Measurements from ENCODE around the gene CARD19.
"Not testable (repeated sequence)": the region's sequence is repeated elsewhere in the genome, so short reads cannot be mapped to it uniquely, and the experiment has no call there.

Gene CARD19

GRCh38 chr9:93089024-93089423 lies 7.0 kb upstream of the CARD19 start:
- no peak for DNase-seq

DNA sequence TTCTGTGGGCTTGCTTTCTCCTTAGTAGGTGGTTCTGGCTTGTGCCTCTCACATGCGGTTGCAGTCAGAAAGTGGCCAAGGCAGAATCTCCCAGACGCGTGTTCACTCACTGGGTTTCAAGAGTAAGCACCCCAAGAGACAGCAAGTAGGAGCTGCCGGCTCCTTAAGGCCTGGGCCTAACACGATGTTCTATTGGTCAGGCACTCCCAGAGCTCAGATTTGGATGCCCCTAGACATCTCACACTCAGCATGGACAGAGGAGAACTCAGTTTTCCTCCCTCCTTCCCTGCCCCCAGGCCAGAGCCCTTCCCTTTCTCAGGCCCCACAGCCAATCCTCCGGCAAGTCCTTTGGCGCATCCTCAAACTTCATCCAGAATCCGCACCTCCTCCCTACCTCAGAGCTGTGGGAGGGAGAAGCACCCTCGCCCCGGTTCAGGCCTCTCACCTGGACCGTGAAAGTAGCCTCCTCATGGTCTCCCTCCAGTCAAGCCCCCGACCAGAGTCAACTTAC lies 6.5 kb upstream of the CARD19 start:
- DNase-seq = no peak

GRCh38 chr9:93090091-93090655 lies 5.8 kb upstream of the CARD19 start:
- no peak for DNase-seq

GRCh38 chr9:93091056-93091452 lies 5.0 kb upstream of the CARD19 start:
- no peak for DNase-seq

GRCh38 chr9:93091453-93092081 lies 4.5 kb upstream of the CARD19 start:
- DNase-seq = peak in 1 of 14 donors; percentile 20

DNA sequence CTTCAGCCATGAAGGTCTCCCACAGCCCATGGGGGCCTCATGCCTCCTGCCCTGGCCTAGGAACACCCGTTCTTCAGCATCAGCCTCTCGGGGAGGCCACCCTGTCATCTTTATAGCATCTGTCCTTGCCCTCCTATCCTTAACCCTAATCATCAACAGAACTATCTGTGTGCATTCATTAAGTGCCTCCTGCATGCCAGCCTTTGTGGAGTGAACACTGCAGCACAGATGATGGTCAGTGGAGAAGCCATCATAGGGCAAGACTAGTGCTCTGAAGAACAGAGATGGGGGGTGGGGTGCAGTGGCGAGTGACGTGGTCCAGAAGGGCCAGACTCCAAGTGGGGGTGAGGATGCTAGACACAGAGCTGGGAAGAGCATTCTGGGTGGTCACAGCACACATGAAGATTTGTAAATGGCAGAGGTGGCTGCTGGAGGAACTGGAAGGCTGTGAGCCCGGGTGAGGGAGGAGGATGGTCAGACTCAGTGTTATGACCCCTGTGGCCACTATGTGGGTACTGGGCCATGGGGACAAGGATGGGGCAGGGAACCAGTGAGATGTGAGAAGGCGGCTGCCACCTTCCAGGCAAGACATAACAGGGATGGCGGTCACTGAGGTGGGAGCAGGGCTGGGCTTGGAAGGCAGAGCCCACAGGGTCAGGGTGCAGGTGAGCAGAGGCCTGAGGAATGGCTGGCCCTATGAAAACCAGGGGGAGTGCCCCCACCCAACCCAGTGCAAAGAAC lies 3.6 kb upstream of the CARD19 start:
- no peak for DNase-seq

- no peak for DNase-seq
Measured at GRCh38 chr9:93093127-93093876, 2.7 kb upstream of the CARD19 start.

DNA sequence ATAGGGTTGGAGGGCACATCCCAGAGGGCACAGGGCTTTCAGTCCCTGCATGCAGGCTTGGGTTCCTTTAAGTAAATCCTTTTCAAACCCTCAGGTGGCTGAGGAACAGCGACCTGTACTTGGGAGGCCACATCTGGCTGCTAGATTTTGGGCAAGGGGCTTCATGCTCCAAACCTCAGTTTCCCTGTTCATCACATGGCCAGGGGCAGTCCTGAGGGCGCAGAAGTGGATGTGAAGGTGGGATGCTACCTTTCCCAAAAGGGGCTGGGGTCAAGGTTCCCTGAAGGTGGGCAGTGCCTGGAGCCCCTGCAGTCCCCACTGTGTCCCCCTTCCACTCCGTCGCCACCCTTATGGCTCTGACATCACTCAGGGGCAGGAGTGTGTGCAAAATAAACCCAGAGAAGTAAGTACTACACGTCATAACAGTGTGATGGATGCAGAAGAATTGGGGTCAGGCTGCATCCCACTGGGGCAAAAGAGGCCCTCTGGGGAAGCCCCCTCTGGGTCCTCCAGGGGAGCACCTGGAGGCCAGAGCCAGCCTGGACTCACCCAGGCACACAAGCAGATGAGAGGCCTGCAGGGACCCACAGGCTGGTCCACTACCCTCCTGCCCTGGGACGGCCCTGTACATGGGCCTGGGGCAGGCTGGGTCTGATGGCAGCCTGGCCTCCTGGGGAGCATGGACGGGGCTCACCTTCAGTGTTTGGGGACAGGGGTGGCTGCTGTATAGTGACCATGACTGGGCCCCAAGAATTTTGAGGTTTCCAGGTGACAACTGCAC lies 1.9 kb upstream of the CARD19 start:
- DNase-seq = no peak

- peak in 10 of 14 donors; percentile 24 to 63 (median 53) for DNase-seq
Measured at GRCh38 chr9:93094658-93095204, 1.3 kb upstream of the CARD19 start.

GRCh38 chr9:93095205-93096130 lies 549 bp upstream of the CARD19 start:
- peak; percentile 92 to 100 (median 99) for DNase-seq

DNA sequence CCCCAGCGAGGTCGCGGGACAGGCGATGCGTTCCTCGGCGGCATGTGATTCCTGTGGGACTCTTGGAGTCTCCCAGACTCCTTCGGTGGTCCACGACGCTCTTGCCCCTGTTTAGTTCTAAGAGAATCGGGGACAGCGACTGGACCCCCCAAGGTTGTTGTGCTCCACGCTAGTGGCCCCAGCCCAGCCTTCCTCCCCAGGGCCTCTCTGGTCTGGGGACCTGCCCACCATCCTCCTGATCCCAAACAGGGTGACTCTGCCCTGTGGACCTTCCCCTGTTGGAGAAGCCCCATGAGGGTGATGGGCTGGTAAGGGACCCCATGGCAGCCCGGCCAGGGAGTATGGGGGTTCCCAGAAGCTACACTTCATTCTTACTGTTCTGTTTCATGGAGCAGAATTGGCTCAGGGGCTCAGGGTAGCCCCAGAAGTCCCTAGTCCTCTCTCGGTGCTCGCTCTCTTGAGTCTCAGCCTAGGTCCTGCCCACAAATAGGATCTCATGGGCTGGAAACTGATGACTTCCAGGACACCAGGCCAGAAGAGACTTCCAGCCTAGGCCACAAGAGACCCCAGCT lies 880 bp downstream of the CARD19 start:
- peak in 4 of 14 donors; percentile 42 to 66 (median 52) for DNase-seq

DNA sequence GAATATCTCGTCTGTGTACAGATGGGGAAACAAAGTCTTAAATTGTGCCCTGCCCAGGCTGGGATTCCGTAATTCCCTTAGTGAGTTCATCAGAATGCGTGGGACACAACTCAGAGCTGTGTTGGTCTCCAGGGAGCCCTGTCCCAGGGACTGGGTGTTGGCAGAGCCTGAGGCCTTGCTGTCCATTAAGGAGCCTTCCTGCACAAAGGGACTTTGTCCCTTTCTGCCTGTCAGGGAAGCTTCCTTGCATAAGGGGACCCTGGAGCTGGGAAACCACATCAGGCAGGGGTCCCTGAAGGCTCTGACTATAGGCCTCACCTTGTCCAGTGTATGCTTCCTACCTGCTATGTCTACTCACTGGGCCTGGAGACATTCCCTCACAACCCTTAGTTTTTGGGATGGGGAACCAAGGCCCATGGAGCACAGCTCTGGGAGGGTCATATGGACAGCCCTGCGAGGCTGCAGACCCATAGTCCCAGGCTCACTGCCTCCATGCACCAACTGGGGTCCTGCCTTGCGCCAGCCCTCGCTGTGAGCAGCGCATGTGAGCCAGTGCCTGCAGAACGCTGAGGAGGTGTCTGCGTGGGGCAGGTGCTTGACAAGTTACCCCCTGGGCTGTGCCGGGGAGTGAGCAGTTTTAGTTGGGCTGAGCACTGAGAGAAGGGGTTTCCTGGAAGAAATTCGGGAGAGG lies 1.6 kb downstream of the CARD19 start:
- peak in 9 of 14 donors; percentile 22 to 71 (median 57) for DNase-seq

DNA sequence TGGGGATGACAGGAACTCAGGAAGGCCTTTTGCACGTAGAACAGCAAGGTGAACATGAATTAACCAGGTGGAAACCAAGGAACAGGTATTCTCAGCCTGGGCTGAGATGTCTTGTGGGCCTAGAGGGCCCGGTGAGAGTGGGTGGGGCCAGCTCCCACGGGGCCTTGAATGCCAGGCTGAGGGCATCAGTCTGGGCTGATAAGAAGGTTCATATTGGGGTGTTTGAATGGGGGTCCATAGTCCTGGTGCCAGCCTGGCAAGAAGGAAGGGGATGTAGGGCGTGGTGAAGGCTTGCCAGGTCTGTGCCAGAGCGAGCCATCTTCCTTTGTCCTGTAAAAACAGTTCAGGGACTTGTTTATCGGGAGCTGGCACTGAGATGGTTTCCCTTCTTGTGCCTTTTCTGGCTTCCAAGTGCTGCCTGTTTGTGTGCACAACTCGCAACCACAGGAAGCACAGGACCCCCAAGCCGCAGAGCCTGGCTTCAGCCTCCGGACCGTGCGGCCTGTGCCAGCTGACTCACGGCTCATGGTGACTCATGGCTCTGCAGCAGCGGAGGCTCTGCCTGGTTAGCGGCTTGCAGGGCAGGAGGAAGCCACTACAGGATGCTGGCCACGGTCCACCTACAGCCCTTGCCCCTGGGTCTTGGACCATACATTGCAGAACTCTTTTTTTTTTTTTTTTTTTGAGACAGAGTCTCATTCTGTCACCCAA lies 2.4 kb downstream of the CARD19 start:
- peak; percentile 28 to 93 (median 66) for DNase-seq

DNA sequence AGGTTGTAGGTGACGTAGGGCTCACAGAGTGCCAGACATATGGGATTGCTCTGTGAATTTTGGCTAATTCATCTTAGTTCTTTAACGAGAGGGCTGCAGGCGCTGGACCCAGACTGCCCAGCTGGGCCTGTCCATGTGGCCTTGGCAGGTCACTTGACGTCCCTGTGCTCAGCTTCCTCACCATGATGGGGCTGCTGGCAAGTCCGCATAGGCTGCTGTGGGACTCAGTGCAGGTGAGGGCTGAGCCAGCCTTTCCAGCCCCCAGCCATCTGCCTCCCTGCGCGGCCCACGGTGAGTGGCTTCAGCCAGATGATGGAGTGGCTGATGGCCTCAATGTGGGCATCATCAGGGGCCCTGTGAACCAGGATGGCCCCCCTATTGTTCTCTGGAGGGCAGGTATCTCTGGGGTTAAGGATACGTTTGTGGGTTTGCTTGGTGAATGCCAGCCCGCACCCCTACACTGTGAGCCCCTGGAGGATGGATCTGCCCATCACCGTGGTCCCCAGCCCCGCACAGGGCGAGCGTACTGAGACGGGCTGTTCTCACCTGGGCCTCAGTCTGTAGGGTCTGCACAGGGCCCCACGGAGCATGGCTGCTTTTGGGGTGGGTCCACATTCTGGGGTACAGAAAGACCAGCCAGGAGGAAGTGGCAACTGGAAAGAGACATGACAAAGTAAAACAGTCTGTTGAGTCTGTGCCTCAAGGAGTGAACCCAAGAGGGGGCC lies 3.7 kb downstream of the CARD19 start:
- DNase-seq = peak in 1 of 14 donors; percentile 70

DNA sequence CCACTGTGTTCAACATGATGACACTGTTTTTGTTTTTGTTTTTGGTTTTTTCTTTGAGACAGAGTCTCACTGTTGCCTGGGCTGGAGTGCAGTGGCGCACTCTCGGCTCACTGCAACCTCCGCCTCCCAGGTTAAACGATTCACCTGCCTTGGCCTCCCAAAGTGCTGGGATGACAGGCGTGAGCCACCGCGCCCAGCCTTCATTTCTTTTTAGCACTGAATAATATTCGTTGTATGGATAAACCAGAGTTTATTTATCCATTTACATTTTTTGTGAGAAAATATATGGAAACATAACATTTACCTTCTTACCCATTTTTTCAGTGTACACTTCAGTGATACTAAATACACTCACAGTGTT lies 4.2 kb downstream of the CARD19 start:
- no peak for DNase-seq

DNA sequence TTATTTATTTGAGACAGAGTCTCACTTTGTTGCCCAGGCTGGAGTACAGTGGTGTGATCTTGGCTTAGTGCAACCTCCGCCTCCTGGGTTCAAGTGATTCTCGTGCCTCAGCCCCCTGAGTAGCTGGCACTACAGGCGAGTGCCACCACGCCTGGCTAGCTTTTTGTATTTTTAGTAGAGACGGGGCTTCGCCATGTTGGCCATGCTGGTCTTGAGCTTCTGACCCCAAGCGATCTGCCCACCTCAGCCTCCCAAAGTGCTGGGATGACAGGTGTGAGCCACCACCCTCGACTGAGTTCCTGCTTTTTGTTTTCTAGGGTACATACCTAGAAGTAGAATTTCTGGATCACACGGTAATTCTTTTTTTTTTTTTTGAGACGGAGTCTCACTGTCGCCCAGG lies 5.1 kb downstream of the CARD19 start:
- not testable (repeated sequence) for DNase-seq

GRCh38 chr9:93105620-93106019 lies 9.6 kb downstream of the CARD19 start:
- no peak for DNase-seq

DNA sequence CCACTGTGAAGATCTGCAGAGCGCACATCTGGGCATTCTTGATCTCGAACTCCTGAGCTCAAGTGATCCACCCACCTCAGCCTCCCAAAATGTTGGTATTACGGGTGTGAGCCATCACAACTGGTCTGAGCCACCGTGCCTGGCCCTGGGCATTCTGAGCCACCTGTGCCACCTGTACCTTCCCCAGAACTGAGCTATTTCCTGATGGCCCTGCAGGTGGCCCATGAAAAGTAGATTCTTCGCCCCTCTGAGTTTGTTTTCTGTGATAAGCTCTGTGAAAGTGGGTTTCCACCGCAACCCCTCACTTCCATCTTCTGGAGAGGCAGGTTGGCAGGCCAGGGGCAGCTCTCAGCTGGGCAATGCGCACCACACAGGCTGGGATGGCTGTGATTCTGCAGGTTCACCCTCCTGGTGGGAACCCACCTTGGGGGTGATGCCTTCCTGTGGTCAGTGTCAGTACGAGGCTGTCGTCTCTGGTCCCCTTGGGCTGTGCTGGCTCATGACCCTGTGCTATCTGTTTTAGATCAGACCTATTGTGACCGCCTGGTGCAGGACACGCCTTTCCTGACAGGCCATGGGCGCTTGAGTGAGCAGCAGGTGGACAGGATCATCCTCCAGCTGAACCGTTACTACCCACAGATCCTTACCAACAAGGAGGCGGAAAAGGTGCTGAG lies 11.3 kb downstream of the CARD19 start:
- no peak for DNase-seq
